Ishikawa (cell line): Measurements from ENCODE around the gene PCDHB14.

Source experiments
- CEBPB ChIP-seq: IDR thresholded peaks from 2 replicates; pipeline ENCODE4 v1.6.1; 2012
- CREB1 ChIP-seq: IDR thresholded peaks from 2 replicates; pipeline ENCODE4 v1.6.1; 2012; ENCODE audit warnings: low read depth
- EGR1 ChIP-seq: IDR thresholded peaks from 2 replicates; pipeline ENCODE4 v1.6.1; 2012
- EP300 ChIP-seq: IDR thresholded peaks from 2 replicates; pipeline ENCODE4 v1.6.1; 2012; ENCODE audit warnings: borderline replicate concordance
- FOXM1 ChIP-seq: IDR thresholded peaks from 2 replicates; pipeline ENCODE4 v1.6.1; 2012; ENCODE audit warnings: low read depth, borderline replicate concordance
- MAX ChIP-seq: IDR thresholded peaks from 2 replicates; pipeline ENCODE4 v1.6.1; 2012
- NFIC ChIP-seq: IDR thresholded peaks from 2 replicates; pipeline ENCODE4 v1.6.1; 2012
- RAD21 ChIP-seq: IDR thresholded peaks from 2 replicates; pipeline ENCODE4 v1.6.1; 2012; ENCODE audit warnings: low read depth
- TAF1 ChIP-seq: IDR thresholded peaks from 2 replicates; pipeline ENCODE4 v1.6.1; 2012; ENCODE audit warnings: low read depth, mild to moderate bottlenecking
- TCF12 ChIP-seq: IDR thresholded peaks from 2 replicates; pipeline ENCODE4 v1.6.1; 2012; ENCODE audit warnings: low read depth
- TEAD4 ChIP-seq: IDR thresholded peaks from 2 replicates; pipeline ENCODE4 v1.6.1; 2012
- YY1 ChIP-seq: IDR thresholded peaks from 2 replicates; pipeline ENCODE4 v1.6.1; 2012; ENCODE audit warnings: low read depth
- ZBTB7A ChIP-seq: IDR thresholded peaks from 2 replicates; pipeline ENCODE4 v1.6.1; 2012; ENCODE audit warnings: low read depth
- TF ChIP-seq, protein P1 (sequence below): IDR thresholded peaks from 2 replicates; pipeline ENCODE4 v1.6.1; 2012; ENCODE audit warnings: low read depth, mild to moderate bottlenecking
- TF ChIP-seq, protein P2 (sequence below): IDR thresholded peaks from 2 replicates; pipeline ENCODE4 v1.6.1; 2012

PCDHB14 gene

GRCh38 chr5:141192110-141192725 is 30.9 kb upstream of the PCDHB14 start, which contains the start of gene PCDHB10:
PCDHB10 (plus strand) TSS chr5:141192353; CDS start chr5:141192553, 200 bp downstream.
- TF ChIP-seq RAD21 (peak; percentile 44), TEAD4 (no peak)

GRCh38 chr5:141196363-141196762 is 26.8 kb upstream of the PCDHB14 start:
- TF ChIP-seq, protein P1, sequence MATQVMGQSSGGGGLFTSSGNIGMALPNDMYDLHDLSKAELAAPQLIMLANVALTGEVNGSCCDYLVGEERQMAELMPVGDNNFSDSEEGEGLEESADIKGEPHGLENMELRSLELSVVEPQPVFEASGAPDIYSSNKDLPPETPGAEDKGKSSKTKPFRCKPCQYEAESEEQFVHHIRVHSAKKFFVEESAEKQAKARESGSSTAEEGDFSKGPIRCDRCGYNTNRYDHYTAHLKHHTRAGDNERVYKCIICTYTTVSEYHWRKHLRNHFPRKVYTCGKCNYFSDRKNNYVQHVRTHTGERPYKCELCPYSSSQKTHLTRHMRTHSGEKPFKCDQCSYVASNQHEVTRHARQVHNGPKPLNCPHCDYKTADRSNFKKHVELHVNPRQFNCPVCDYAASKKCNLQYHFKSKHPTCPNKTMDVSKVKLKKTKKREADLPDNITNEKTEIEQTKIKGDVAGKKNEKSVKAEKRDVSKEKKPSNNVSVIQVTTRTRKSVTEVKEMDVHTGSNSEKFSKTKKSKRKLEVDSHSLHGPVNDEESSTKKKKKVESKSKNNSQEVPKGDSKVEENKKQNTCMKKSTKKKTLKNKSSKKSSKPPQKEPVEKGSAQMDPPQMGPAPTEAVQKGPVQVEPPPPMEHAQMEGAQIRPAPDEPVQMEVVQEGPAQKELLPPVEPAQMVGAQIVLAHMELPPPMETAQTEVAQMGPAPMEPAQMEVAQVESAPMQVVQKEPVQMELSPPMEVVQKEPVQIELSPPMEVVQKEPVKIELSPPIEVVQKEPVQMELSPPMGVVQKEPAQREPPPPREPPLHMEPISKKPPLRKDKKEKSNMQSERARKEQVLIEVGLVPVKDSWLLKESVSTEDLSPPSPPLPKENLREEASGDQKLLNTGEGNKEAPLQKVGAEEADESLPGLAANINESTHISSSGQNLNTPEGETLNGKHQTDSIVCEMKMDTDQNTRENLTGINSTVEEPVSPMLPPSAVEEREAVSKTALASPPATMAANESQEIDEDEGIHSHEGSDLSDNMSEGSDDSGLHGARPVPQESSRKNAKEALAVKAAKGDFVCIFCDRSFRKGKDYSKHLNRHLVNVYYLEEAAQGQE: no peak
- TF ChIP-seq TEAD4: no peak
- no peak for TF ChIP-seq TAF1

DNA sequence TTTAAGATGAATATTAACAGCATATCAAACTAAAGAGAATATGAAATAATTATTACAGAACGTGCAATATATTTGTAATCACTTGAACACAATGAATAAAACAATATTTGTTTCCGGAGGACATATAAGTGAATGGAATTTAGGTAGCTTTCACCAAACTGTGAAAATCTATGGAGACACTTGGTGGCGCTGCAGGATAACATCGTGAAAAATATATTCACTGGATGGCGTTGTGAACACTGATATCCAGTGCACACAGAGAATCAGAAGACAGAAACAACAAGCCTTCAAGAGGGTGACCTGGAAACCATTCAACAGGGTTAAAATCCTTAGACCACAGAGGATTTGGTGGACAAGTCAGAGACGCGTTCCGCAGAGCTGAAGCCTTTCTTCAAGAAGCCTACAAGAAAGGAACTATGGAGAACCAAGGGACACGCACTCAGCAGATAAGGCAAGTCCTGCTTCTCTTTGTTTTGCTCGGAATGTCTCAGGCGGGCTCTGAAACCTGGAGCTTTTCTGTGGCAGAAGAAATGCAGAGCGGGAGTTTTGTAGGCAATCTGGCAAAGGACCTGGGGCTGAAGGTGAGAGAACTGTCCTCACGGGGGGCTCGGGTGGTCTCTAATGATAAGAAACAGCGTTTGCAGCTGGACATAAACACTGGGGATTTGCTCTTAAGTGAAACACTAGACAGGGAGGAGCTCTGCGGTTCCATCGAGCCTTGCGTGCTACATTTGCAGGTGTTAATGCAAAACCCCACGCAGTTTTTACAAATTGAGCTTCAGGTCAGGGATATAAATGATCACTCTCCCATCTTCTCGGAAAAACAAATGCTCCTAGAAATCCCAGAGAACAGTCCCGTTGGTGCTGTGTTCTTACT is 23.5 kb upstream of the PCDHB14 start, which contains the start of gene PCDHB11:
PCDHB11 (plus strand) TSS at position 269 of the 877 bp plus-strand sequence; CDS start at position 417, 148 bp downstream.
- TF ChIP-seq RAD21: peak; percentile 46
- no peak for TF ChIP-seq ZBTB7A

DNA sequence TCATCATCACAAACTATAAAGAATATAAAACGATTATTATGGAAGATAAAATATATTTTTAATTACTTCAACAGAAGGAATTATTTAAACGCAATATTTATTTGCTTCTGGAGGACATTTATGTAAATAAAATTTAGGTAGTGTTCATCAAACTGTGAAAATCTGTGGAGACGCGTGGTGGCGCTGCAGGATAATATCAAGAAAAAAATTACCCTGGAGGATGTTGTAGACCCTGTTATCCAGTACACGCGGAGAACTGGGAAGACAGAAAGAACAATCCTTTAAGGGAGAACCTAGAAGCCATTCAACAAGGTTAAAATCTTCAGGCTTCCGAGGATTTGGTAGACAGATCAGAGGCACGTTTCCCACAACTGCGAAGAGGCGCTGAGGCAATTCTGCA is 14.7 kb upstream of the PCDHB14 start, which contains the start of gene PCDHB12:
PCDHB12 (plus strand) TSS at position 242 of the 400 bp plus-strand sequence. CDS start 189 bp downstream, outside the sequence.
- TF ChIP-seq EGR1 (no peak), TAF1 (no peak), YY1 (no peak), EP300 (no peak), ZBTB7A (no peak), CREB1 (no peak), TEAD4 (no peak), FOXM1 (no peak), NFIC (no peak), RAD21 (no peak), MAX (no peak), CEBPB (no peak), TCF12 (no peak)
- TF ChIP-seq, protein P2, sequence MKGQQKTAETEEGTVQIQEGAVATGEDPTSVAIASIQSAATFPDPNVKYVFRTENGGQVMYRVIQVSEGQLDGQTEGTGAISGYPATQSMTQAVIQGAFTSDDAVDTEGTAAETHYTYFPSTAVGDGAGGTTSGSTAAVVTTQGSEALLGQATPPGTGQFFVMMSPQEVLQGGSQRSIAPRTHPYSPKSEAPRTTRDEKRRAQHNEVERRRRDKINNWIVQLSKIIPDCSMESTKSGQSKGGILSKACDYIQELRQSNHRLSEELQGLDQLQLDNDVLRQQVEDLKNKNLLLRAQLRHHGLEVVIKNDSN: no peak
- TF ChIP-seq, protein P1: no peak

DNA sequence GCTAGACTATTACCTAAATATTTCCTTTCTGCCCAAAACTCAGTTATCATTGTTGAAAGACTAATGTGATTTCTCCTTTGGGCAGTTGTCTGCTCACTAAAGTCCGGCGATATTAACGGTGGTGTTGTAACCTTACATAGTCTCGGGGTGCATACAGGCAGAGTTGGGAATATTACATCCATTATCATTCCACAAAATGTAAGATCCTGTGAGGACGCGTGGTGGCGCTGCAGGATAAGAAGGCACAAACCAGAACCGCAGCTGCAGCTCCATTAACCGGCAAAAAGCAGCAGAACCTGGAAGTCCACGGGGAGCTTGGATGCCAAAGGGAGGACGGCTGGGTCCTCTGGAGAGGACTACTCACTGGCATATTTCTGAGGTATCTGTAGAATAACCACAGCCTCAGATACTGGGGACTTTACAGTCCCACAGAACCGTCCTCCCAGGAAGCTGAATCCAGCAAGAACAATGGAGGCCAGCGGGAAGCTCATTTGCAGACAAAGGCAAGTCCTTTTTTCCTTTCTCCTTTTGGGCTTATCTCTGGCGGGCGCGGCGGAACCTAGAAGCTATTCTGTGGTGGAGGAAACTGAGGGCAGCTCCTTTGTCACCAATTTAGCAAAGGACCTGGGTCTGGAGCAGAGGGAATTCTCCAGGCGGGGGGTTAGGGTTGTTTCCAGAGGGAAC is 9.3 kb upstream of the PCDHB14 start, which contains the start of gene PCDHB13:
PCDHB13 (plus strand) TSS at position 264 of the 684 bp plus-strand sequence; CDS start at position 469, 205 bp downstream.
- peak; percentile 51 for TF ChIP-seq RAD21

GRCh38 chr5:141234109-141234667 is 11.0 kb downstream of the PCDHB14 start:
- no peak for TF ChIP-seq CREB1
- TF ChIP-seq RAD21: peak; percentile 47
